H1 (cell line): ENCODE results near the gene GNAS. TPM values are rescaled to one million over a fixed set of nuclear protein-coding genes. Genes with fewer than 3 reads are reported as not detected.

Source experiments
- CTCF ChIA-PET: fragments of 300-600 bp; sonication (Branson Sonifier 250); formaldehyde crosslinking; loops from one replicate; lab custom pipeline; 2021; ENCODE audit not compliant: partially characterized antibody; lab: Charles Lee
- POLR2A ChIA-PET: fragments of 300-600 bp; sonication (Branson Sonifier 250); formaldehyde crosslinking; loops from one replicate; lab custom pipeline; 2021; ENCODE audit warnings: inconsistent platforms; ENCODE audit not compliant: partially characterized antibody; lab: Charles Lee
- DNase-seq, 2 experiments: peaks; one replicate each; pipeline versions ENCODE4 v3.0.0 to v3.0.0-alpha.2; 2010 to 2022; ENCODE audit warnings: low spot score in 2 of 2, low read depth in 1 of 2, mixed read lengths in 1 of 2
- FAIRE-seq: peaks from 2 replicates; lab custom pipeline; 2011; peaks lifted over from hg19 to GRCh38; lab: Jason Lieb, UNC
- H2AFZ ChIP-seq: 2 replicates; pipeline ENCODE4 v1.8.1; 2012; ENCODE audit warnings: low read length, inconsistent platforms
- H2AK5ac ChIP-seq: 2 replicates; pipeline ENCODE4 v1.6.1; 2013; ENCODE audit warnings: low read depth, low read length
- H2BK120ac ChIP-seq: replicated peaks from 2 replicates; pipeline ENCODE3; 2013; ENCODE audit warnings: low read depth, low read length, inconsistent platforms
- H2BK12ac ChIP-seq: 2 replicates; pipeline ENCODE4 v1.6.1; 2013; ENCODE audit warnings: low read depth, low read length
- H2BK15ac ChIP-seq: 2 replicates; pipeline ENCODE4 v1.6.1; 2013; ENCODE audit warnings: low read length
- H2BK20ac ChIP-seq: 2 replicates; pipeline ENCODE4 v1.6.1; 2013; ENCODE audit warnings: low read length
- H2BK5ac ChIP-seq: 2 replicates; pipeline ENCODE4 v1.6.1; 2013; ENCODE audit warnings: low read depth, low read length
- H3K14ac ChIP-seq: 2 replicates; pipeline ENCODE4 v1.6.1; 2013; ENCODE audit warnings: inconsistent platforms; ENCODE audit not compliant: insufficient read length
- H3K18ac ChIP-seq: 2 replicates; pipeline ENCODE4 v1.6.1; 2013; ENCODE audit warnings: low read length; ENCODE audit errors: extremely low read depth
- H3K23ac ChIP-seq: 2 replicates; pipeline ENCODE4 v1.6.1; 2013; ENCODE audit warnings: inconsistent platforms; ENCODE audit not compliant: insufficient read length
- H3K23me2 ChIP-seq: 2 replicates; pipeline ENCODE4 v1.6.1; 2013; ENCODE audit warnings: low read depth, low read length
- H3K27ac ChIP-seq: 2 replicates; pipeline ENCODE4 v1.6.1; 2011; ENCODE audit warnings: low read depth, low read length, inconsistent platforms
- H3K27me3 ChIP-seq, 4 experiments: replicated peaks in 1 of 4; 1 replicate in 1 of 4; 2 replicates in 3 of 4; pipeline versions ENCODE4 v1.6.1 to v1.8.1; 2011 to 2013; ENCODE audit warnings: low read length in 3 of 4, mild to moderate bottlenecking in 3 of 4, inconsistent platforms in 2 of 4, mixed read lengths in 2 of 4, moderate library complexity in 1 of 4; ENCODE audit not compliant: control insufficient read depth in 3 of 4, insufficient read depth in 3 of 4; ENCODE audit errors: extremely low read depth in 1 of 4
- H3K36me3 ChIP-seq, 4 experiments: 2 replicates each; pipeline versions ENCODE4 v1.6.1 to v1.8.1; 2011 to 2013; ENCODE audit warnings: mild to moderate bottlenecking in 4 of 4, low read length in 3 of 4, moderate library complexity in 2 of 4, control low read depth in 1 of 4, inconsistent platforms in 1 of 4; ENCODE audit not compliant: insufficient read depth in 4 of 4, control insufficient read depth in 2 of 4
- H3K4ac ChIP-seq: replicated peaks from 2 replicates; pipeline ENCODE3; 2013; ENCODE audit warnings: low read length, low read depth, mixed read lengths, inconsistent platforms; ENCODE audit not compliant: insufficient read length
- H3K4me1 ChIP-seq, 4 experiments: replicated peaks in 1 of 4; 1 replicate in 1 of 4; 2 replicates in 3 of 4; pipeline versions ENCODE4 v1.6.1 to v1.8.1; 2011 to 2013; ENCODE audit warnings: low read length in 3 of 4, inconsistent platforms in 2 of 4, mixed read lengths in 1 of 4; ENCODE audit not compliant: insufficient read depth in 4 of 4, control insufficient read depth in 3 of 4
- H3K4me2 ChIP-seq, 2 experiments: 2 replicates each; pipeline versions ENCODE4 v1.6.1 to v1.8.1; 2011 to 2013; ENCODE audit warnings: low read depth in 2 of 2, low read length in 2 of 2, control low read depth in 1 of 2, inconsistent platforms in 1 of 2, mild to moderate bottlenecking in 1 of 2; ENCODE audit not compliant: insufficient read depth in 1 of 2
- H3K4me3 ChIP-seq, 4 experiments: fragments of 200-600, 300-600 bp in 1 of 4; sonication (generic), shearing (Covaris generic), sonication (Bioruptor Twin) in 1 of 4; 2 replicates each; pipeline versions ENCODE4 v1.5.1 to v1.8.1; 2011 to 2016; ENCODE audit warnings: low read length in 4 of 4, low read depth in 3 of 4, control low read depth in 2 of 4, inconsistent platforms in 2 of 4, mild to moderate bottlenecking in 2 of 4, mixed read lengths in 1 of 4, moderate library complexity in 1 of 4; ENCODE audit not compliant: insufficient read depth in 2 of 4; ENCODE audit errors: extremely low read depth in 1 of 4
- H3K56ac ChIP-seq: replicated peaks from 2 replicates; pipeline ENCODE3; 2013; ENCODE audit warnings: low read depth, mild to moderate bottlenecking, mixed read lengths, low read length, inconsistent platforms; ENCODE audit not compliant: insufficient read length
- H3K79me1 ChIP-seq: 2 replicates; pipeline ENCODE4 v1.6.1; 2013; ENCODE audit warnings: low read depth, low read length, control low read depth
- H3K79me2 ChIP-seq, 2 experiments: 2 replicates each; pipeline versions ENCODE4 v1.6.1 to v1.8.1; 2012 to 2013; ENCODE audit warnings: low read length in 2 of 2, mild to moderate bottlenecking in 2 of 2, inconsistent platforms in 1 of 2; ENCODE audit not compliant: insufficient read depth in 2 of 2, control insufficient read depth in 1 of 2
- H3K9ac ChIP-seq, 4 experiments: replicated peaks in 1 of 4; 1 replicate in 1 of 4; 2 replicates in 3 of 4; pipeline versions ENCODE4 v1.6.1 to v1.8.1; 2011 to 2013; ENCODE audit warnings: low read depth in 3 of 4, low read length in 3 of 4, control low read depth in 2 of 4, mild to moderate bottlenecking in 2 of 4, moderate library complexity in 2 of 4, inconsistent platforms in 1 of 4; ENCODE audit errors: extremely low read depth in 1 of 4
- H3K9me3 ChIP-seq, 2 experiments: 2 replicates each; pipeline versions ENCODE4 v1.6.1 to v1.8.1; 2012 to 2013; ENCODE audit warnings: mild to moderate bottlenecking in 2 of 2, moderate library complexity in 2 of 2, control low read depth in 1 of 2, inconsistent platforms in 1 of 2, low read depth in 1 of 2, low read length in 1 of 2, mixed read lengths in 1 of 2; ENCODE audit not compliant: insufficient read depth in 2 of 2
- H4K20me1 ChIP-seq, 2 experiments: replicated peaks in 1 of 2; 2 replicates each; pipeline versions ENCODE3 to v1.8.1; 2011 to 2013; ENCODE audit warnings: inconsistent platforms in 2 of 2, low read length in 2 of 2, mild to moderate bottlenecking in 1 of 2; ENCODE audit not compliant: insufficient read depth in 2 of 2, control insufficient read depth in 1 of 2
- H4K5ac ChIP-seq: 2 replicates; pipeline ENCODE4 v1.6.1; 2013; ENCODE audit warnings: low read length, low read depth, mixed read lengths, inconsistent platforms; ENCODE audit not compliant: insufficient read length
- H4K8ac ChIP-seq: 2 replicates; pipeline ENCODE4 v1.8.0; 2013; ENCODE audit warnings: mild to moderate bottlenecking, moderate library complexity, low read length, inconsistent platforms; ENCODE audit not compliant: insufficient read depth; ENCODE audit errors: extremely low read depth
- H4K91ac ChIP-seq: replicated peaks from 2 replicates; pipeline ENCODE3; 2013; ENCODE audit warnings: low read length, mixed read lengths, inconsistent platforms; ENCODE audit not compliant: insufficient read length
- CBX5 ChIP-seq: fragments of 300-800, 300-1000 bp; sonication (generic); IDR thresholded peaks from 2 replicates; pipeline ENCODE4 v1.7.1; 2016; ENCODE audit warnings: antibody characterized with exemption, low read length, low read depth
- CREB1 ChIP-seq: IDR thresholded peaks from 2 replicates; pipeline ENCODE4 v1.6.1; 2012; ENCODE audit warnings: inconsistent platforms
- EGR1 ChIP-seq: IDR thresholded peaks from 2 replicates; pipeline ENCODE4 v1.6.1; 2011; ENCODE audit warnings: low read depth, low read length, borderline replicate concordance
- RFX5 ChIP-seq: IDR thresholded peaks from 2 replicates; pipeline ENCODE4 v1.6.1; 2011; ENCODE audit warnings: low read depth, low read length, improper control_type of control experiment, borderline replicate concordance
- RXRA ChIP-seq: IDR thresholded peaks from 2 replicates; pipeline ENCODE4 v1.6.1; 2011; ENCODE audit warnings: low read depth, mild to moderate bottlenecking, low read length, moderate library complexity; ENCODE audit not compliant: insufficient read depth
- SP1 ChIP-seq: IDR thresholded peaks from 2 replicates; pipeline ENCODE4 v1.6.1; 2011; ENCODE audit warnings: low read depth, low read length
- WGBS, 2 experiments: shearing (Covaris generic) in 1 of 2; methylation state at CpG; one replicate each; pipeline versions ENCODE4 v1.1.6 to v1.1.7; 2013 to 2015; ENCODE audit warnings: low lambda C conversion rate in 2 of 2, mixed read lengths in 2 of 2, inconsistent platforms in 1 of 2, low coverage in 1 of 2, missing lambda C conversion rate in 1 of 2; ENCODE audit not compliant: insufficient replicate concordance in 2 of 2, insufficient coverage in 1 of 2, insufficient read length in 1 of 2; ENCODE audit errors: extremely low coverage in 1 of 2, missing lambda C conversion rate in 1 of 2; 5-methylcytosine and 5-hydroxymethylcytosine counted together
- polyA plus RNA-seq, 7 experiments: library from polyadenylated mRNA; depleted of rRNA in 3 of 7; stranded (reverse) in 5 of 7; unstranded in 2 of 7; fragments of >200 nt in 5 of 7; fragments of 200-250 nt in 2 of 7; gene quantifications; 1 replicate in 5 of 7; 2 replicates in 1 of 7; 4 replicates in 1 of 7; pipeline versions ENCODE4 v1.2.1 to v1.2.3, GENCODE V29; 2011 to 2013; ENCODE audit warnings: missing spikeins in 2 of 7, mixed read lengths in 2 of 7
- total RNA-seq: library from RNA; stranded (reverse); fragmentation: NEBNext Ultra II Directional; extraction: Animal tissue kit (Norgen Biotek cat#: 25700); gene quantifications from 2 replicates; pipeline ENCODE4 v1.2.1, GENCODE V29; 2021

The GNAS gene
- total and polyA plus RNA-seq, 2 of the 8 experiments (the other 6 are each of a cell fraction or from before 2014, with no cell fraction given): 989 to 1,613 TPM

GRCh38 chr20:58918621-58919020 lies 66.1 kb downstream of the GNAS start:
- Histone ChIP-seq H3K56ac (no peak overlapping the region), H3K79me1 (no peaks in the 10 kb centered on the region), H3K27ac (no peak overlapping the region), H3K9me3 (no peaks in the 10 kb centered on the region), H4K91ac (no peak overlapping the region), H2AFZ (no peak overlapping the region), H4K8ac (no peak overlapping the region), H3K4ac (no peak overlapping the region), H2BK120ac (no peak overlapping the region), H2BK20ac (no peak overlapping the region), H3K79me2 (no peaks in the 10 kb centered on the region), H2AK5ac (no peak overlapping the region), H2BK5ac (no peak overlapping the region), H3K27me3 (no peaks in the 10 kb centered on the region; a peak in 1 of 7 replicates), H3K4me3 (no peak overlapping the region), H3K4me1 (no peaks in the 10 kb centered on the region), H3K14ac (no peak overlapping the region), H3K18ac (no peak overlapping the region), H2BK15ac (no peak overlapping the region), H3K23me2 (no peaks in the 10 kb centered on the region), H4K5ac (no peak overlapping the region), H4K20me1 (no peaks in the 10 kb centered on the region), H3K9ac (no peak overlapping the region), H2BK12ac (no peak overlapping the region), H3K4me2 (no peak overlapping the region), H3K23ac (no peak overlapping the region), H3K36me3 (no peaks in the 10 kb centered on the region)
- FAIRE-seq (no peak), DNase-seq (no peak)
- ChIA-PET POLR2A (no interaction called here), CTCF (no interaction called here)
- 89% methylated on average over 3 of the region's 6 CpGs; no CpG with 5 or more reads in 1 of the 2 experiments for WGBS, 2 experiments
- no peak for TF ChIP-seq CBX5
- TF ChIP-seq EGR1: no peak
- no peak for TF ChIP-seq CREB1
- no peak for TF ChIP-seq SP1
- no peak for TF ChIP-seq RFX5
- TF ChIP-seq RXRA: no peak
